SU-DHL-6 (cell line): ENCODE data around the gene OSBPL10.

Experiments
- EZH2phosphoT487 ChIP-seq: fragments of 200-600 bp; sonication (generic), shearing (Covaris generic); conservative IDR thresholded peaks from 2 replicates; pipeline ENCODE4 v1.6.1; 2018; ENCODE audit warnings: mild to moderate bottlenecking, antibody characterized with exemption, low read length, moderate library complexity, mixed read lengths
- TF ChIP-seq, protein P1 (sequence below): fragments of 200-600 bp; sonication (generic); IDR thresholded peaks from one replicate; pipeline ENCODE4 v1.5.1; 2017; ENCODE audit warnings: antibody characterized with exemption, mild to moderate bottlenecking, low read length, moderate library complexity; ENCODE audit not compliant: insufficient read depth, poor library complexity, severe bottlenecking

DNA sequence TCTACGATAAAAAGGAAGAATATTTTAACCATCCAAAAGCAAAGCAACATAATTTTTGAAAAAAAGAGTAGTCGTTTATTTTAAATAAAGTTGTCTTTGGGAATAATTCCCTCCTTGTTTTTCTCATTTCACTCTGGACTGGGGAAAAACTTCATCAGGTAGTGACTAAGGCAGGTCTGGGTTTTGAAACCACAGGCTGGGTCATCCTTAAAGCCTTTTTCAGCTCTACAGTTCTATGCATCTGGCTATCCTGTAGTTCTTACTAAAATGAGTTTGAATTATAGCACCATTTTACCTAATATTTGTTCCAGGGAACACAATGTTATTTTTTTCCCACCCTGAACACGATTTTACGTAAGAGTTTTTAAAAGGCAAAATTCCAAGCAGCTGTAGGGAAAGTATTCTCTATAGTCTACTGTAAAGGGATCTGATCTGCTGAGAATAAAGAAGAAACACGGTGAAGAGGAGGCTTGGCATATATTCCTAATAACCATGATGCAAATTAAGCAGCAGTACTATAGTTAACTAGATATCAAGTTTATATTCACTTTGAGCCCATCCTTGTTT lies 107.7 kb downstream of the OSBPL10 start:
- TF ChIP-seq, protein P1, sequence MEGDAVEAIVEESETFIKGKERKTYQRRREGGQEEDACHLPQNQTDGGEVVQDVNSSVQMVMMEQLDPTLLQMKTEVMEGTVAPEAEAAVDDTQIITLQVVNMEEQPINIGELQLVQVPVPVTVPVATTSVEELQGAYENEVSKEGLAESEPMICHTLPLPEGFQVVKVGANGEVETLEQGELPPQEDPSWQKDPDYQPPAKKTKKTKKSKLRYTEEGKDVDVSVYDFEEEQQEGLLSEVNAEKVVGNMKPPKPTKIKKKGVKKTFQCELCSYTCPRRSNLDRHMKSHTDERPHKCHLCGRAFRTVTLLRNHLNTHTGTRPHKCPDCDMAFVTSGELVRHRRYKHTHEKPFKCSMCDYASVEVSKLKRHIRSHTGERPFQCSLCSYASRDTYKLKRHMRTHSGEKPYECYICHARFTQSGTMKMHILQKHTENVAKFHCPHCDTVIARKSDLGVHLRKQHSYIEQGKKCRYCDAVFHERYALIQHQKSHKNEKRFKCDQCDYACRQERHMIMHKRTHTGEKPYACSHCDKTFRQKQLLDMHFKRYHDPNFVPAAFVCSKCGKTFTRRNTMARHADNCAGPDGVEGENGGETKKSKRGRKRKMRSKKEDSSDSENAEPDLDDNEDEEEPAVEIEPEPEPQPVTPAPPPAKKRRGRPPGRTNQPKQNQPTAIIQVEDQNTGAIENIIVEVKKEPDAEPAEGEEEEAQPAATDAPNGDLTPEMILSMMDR = no peak
- no peak for TF ChIP-seq EZH2phosphoT487
